HG03442 (cell line): Measurements from ENCODE around the gene CTSD.

Experiments
- ATAC-seq: cut with Tn5 transposase; IDR thresholded peaks from one replicate; pipeline ENCODE4 v1.9.1; 2021; ENCODE audit warnings: mild to moderate bottlenecking, moderate library complexity; ENCODE audit not compliant: unreplicated experiment

CTSD gene

GRCh38 chr11:1756791-1757771 is 6.6 kb downstream of the CTSD start:
- ATAC-seq = no peak

- ATAC-seq = no peak
Measured at GRCh38 chr11:1755692-1756561, 7.8 kb downstream of the CTSD start.

- ATAC-seq = no peak
Measured at GRCh38 chr11:1755344-1755691, 8.4 kb downstream of the CTSD start.

GRCh38 chr11:1754376-1755150 is 9.2 kb downstream of the CTSD start:
- no peak for ATAC-seq

- no peak for ATAC-seq
Measured at GRCh38 chr11:1753929-1754305, 9.8 kb downstream of the CTSD start.

- no peak for ATAC-seq
Measured at GRCh38 chr11:1753229-1753928, 10.3 kb downstream of the CTSD start.

GRCh38 chr11:1752907-1753228 is 10.9 kb downstream of the CTSD start:
- ATAC-seq = no peak

- no peak for ATAC-seq
Measured at GRCh38 chr11:1751999-1752906, 11.5 kb downstream of the CTSD start.

- ATAC-seq = no peak
Measured at GRCh38 chr11:1751531-1751921, 12.2 kb downstream of the CTSD start.

- ATAC-seq = no peak
Measured at GRCh38 chr11:1750840-1751530, 12.7 kb downstream of the CTSD start.

GRCh38 chr11:1750481-1750839 is 13.3 kb downstream of the CTSD start, which contains the start of gene IFITM10:
TSS of gene IFITM10 (minus strand) at chr11:1750595. CDS start at chr11:1750442, 153 bp downstream.
- no peak for ATAC-seq

GRCh38 chr11:1749395-1750351 is 14.1 kb downstream of the CTSD start:
- ATAC-seq = no peak

- ATAC-seq = no peak
Measured at GRCh38 chr11:1748636-1749394, 14.9 kb downstream of the CTSD start.

GRCh38 chr11:1747753-1748635 is 15.7 kb downstream of the CTSD start:
- ATAC-seq = no peak

- ATAC-seq = no peak
Measured at GRCh38 chr11:1746956-1747752, 16.6 kb downstream of the CTSD start.
